GM12878 (cell line): ENCODE measurements around the gene APOO.

Experiments used
- MEF2A ChIP-seq: IDR thresholded peaks from 2 replicates; pipeline ENCODE4 v1.6.1; 2011; ENCODE audit warnings: low read depth, mild to moderate bottlenecking, low read length, moderate library complexity; ENCODE audit not compliant: insufficient read depth
- REST ChIP-seq: IDR thresholded peaks from 2 replicates; pipeline ENCODE4 v1.6.1; 2012; ENCODE audit warnings: mild to moderate bottlenecking, low read depth, low read length
- STAT3 ChIP-seq: IDR thresholded peaks from 2 replicates; pipeline ENCODE4 v1.6.1; 2011; ENCODE audit warnings: low read depth, low read length, improper control_type of control experiment
- ZNF207 ChIP-seq: fragments of 450-650 bp; IDR thresholded peaks from 2 replicates; pipeline ENCODE4 v1.6.1; 2014; ENCODE audit warnings: antibody characterized with exemption, mild to moderate bottlenecking, borderline replicate concordance
- TF ChIP-seq, protein P1 (sequence below): IDR thresholded peaks from 2 replicates; pipeline ENCODE4 v1.6.1; 2012; ENCODE audit warnings: low read depth, low read length, improper control_type of control experiment

- TF ChIP-seq REST (no peak), MEF2A (no peak), ZNF207 (no peak), STAT3 (no peak)
- TF ChIP-seq, protein P1, sequence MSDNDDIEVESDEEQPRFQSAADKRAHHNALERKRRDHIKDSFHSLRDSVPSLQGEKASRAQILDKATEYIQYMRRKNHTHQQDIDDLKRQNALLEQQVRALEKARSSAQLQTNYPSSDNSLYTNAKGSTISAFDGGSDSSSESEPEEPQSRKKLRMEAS = no peak
Measured at GRCh38 chrX:23884427-23885024, 23.2 kb downstream of the APOO start.
